GM12874 (cell line): ENCODE results near the gene NUBPL.

Source experiments
- TF ChIP-seq, protein P1 (sequence below): IDR thresholded peaks from 2 replicates; pipeline ENCODE4 v1.5.1; 2011; ENCODE audit warnings: low read depth, mild to moderate bottlenecking, control low read depth, low read length, moderate library complexity; ENCODE audit not compliant: insufficient read depth

The NUBPL gene

DNA sequence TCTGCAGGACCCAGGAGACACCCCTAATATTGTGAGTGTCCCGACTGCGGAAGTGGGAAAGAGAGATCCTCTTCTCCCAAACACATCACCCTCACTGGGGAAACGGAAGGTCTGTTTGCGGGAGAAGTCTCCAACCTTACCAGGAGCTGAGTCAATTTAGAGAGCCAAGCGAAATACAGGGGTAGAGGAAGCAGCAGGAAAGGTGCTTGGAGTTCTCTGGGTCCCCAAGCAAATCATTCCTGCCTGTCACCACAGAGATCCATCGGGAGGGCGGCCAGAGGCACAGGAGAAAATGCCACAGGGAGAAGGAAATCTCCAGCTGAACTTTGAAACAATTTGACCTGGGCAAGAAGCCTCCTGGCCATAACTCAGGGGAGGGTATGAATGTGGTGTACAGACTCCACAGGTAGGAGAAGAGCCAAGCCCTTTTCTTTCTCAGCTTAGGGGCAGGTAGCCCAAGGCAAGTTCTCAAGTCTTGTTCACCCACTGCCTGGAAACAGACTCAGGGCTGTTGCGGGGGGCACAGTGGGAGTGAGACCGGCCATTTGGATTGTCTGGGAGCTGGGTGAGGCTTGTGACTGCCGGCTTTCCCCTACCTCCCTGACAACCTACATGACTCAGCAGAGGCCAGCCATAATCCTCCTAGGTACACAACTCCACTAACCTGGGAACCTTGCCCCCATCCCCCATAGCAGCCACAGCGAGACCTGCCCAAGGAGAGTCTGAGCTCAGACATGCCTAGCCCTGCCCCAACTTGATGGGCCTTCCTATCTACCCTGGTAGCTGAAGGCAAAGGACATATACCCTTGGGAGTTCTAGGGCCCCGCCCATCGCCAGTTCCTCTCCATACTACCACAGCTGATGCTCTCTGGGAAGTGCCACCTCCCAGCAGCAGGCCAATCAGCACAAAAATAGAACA lies 304.0 kb downstream of the NUBPL start:
- TF ChIP-seq, protein P1, sequence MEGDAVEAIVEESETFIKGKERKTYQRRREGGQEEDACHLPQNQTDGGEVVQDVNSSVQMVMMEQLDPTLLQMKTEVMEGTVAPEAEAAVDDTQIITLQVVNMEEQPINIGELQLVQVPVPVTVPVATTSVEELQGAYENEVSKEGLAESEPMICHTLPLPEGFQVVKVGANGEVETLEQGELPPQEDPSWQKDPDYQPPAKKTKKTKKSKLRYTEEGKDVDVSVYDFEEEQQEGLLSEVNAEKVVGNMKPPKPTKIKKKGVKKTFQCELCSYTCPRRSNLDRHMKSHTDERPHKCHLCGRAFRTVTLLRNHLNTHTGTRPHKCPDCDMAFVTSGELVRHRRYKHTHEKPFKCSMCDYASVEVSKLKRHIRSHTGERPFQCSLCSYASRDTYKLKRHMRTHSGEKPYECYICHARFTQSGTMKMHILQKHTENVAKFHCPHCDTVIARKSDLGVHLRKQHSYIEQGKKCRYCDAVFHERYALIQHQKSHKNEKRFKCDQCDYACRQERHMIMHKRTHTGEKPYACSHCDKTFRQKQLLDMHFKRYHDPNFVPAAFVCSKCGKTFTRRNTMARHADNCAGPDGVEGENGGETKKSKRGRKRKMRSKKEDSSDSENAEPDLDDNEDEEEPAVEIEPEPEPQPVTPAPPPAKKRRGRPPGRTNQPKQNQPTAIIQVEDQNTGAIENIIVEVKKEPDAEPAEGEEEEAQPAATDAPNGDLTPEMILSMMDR: no peak

DNA sequence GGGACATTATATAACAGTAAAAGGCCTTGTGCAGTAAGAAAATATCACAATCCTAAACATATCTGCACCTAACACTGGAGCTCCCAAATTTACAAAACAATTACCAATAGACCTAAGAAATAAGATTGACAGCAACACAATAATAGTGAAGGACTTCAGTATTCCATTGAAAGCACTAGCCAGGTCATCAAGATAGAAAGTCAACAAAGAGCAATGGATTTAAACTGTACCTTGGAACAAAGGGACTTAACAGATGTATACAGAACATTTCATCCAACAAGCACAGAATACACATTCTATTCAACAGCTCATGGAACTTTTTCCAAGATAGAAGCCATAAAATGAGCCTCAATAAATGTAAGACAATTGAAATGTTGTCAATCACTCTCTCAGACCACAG lies 306.4 kb downstream of the NUBPL start:
- TF ChIP-seq, protein P1: no peak

- TF ChIP-seq, protein P1: no peak
Observed at GRCh38 chr14:31876741-31877140, 315.5 kb downstream of the NUBPL start.

DNA sequence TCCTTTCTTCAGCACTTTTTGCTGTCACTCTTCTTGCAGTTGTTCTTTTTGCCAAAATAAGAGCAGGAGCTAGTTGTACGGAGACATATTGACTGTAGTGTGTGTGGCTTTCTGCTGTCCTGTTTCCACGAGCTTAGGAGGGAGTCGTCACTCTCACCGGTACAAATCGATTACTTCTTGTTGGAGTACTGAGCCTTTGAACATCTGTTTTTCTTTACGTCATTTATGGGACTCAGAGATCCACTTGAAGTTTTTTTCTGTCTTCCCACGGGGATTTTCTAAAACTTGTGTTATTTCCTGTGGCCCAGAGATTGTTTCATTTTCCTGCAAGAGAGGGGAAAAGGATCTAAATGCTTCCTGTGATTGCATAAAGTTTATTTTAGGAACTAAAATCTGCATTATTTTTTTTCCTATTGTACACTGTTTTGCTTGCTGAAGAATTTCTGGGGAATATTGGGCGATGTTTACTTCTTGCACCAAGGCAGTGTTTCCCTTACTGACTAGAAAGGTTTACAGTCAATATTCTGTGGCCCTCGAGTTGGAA lies 316.1 kb downstream of the NUBPL start:
- TF ChIP-seq, protein P1: no peak

DNA sequence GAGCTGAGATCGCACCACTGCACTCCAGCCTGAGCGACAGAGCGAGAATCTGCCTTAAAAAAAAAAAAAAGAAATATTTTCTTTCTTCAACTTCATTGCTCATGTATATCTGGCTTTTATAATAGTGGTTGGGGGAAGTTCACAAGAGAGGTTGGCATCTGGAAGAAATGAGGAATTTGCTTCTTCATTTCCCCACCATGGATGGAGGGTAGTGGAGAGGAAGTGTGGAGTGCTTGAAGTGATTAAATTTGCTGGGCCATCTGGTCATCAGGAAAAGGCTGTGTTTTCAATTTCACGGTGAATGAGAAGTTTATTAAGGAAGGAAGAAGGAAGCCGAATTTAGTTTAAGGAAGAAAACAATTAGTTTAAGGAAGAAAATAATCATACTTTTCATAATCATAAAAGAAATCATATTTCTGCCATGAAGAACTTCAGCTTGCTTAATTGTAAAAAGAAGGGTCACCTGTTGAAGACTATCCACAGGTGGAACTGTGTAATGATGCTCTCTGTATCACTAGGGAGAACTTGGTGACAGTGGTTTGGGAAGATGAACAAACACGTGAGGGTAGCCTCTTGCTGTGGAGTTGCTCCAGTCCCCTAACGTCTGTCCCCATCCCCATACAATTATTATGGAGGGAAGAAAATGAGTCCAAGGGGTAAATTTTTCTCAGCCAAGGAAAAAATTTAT lies 318.6 kb downstream of the NUBPL start:
- TF ChIP-seq, protein P1: no peak

GRCh38 chr14:31880935-31881334 lies 319.7 kb downstream of the NUBPL start:
- TF ChIP-seq, protein P1: no peak
